Measurements from ENCODE around the gene PSRC1.

The PSRC1 gene

GRCh38 chr1:109252893-109253802 lies 29.8 kb downstream of the PSRC1 start:
- no peak for TF ChIP-seq CTCF (conservative IDR thresholded peaks at IDR 0.05; ENCODE audit: low read depth)
- ChIA-PET CTCF (interaction anchor here (0.9 kb wide), 1 partner anchor 8 kb away, joined by 5 read pairs; no protein-coding TSS in a partner anchor), POLR2A (ENCODE audit: low non-redundant PET) (no interaction called here)
- peak overlapping the region; percentile 64 for H3K27ac ChIP-seq
- no peak for DNase-seq (ENCODE audit: low spot score)

GRCh38 chr1:109252167-109252892 lies 30.6 kb downstream of the PSRC1 start:
- DNase-seq (ENCODE audit: low spot score) = no peak
- POLR2A ChIA-PET (ENCODE audit: low non-redundant PET) = no interaction called here
- CTCF ChIA-PET = interaction anchor here (0.7 kb wide), 1 partner anchor 153 kb away, joined by 3 read pairs; no protein-coding TSS in a partner anchor
- no peak for TF ChIP-seq CTCF (conservative IDR thresholded peaks at IDR 0.05; ENCODE audit: low read depth)
- 0 out of 2 replicates have a peak overlapping the region, but pooled peaks have one; percentile 64 for H3K27ac ChIP-seq

DNA sequence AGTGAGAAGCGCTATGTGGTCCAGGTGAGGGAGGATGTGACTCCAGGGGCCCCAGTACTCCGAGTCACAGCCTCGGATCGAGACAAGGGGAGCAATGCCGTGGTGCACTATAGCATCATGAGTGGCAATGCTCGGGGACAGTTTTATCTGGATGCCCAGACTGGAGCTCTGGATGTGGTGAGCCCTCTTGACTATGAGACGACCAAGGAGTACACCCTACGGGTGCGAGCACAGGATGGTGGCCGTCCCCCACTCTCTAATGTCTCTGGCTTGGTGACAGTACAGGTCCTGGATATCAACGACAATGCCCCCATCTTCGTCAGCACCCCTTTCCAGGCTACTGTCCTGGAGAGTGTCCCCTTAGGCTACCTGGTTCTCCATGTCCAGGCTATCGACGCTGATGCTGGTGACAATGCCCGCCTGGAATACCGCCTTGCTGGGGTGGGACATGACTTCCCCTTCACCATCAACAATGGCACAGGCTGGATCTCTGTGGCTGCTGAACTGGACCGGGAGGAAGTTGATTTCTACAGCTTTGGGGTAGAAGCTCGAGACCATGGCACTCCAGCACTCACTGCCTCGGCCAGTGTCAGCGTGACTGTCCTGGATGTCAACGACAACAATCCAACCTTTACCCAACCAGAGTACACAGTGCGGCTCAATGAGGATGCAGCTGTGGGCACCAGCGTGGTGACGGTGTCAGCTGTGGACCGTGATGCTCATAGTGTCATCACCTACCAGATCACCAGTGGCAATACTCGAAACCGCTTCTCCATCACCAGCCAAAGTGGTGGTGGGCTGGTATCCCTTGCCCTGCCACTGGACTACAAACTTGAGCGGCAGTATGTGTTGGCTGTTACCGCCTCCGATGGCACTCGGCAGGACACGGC lies 31.4 kb downstream of the PSRC1 start:
- DNase-seq (ENCODE audit: low spot score) = no peak
- H3K27ac ChIP-seq = no peak overlapping the region
- POLR2A ChIA-PET (ENCODE audit: low non-redundant PET) = no interaction called here
- CTCF ChIA-PET = interaction anchor here (0.6 to 0.9 kb wide), 3 partner anchors 148 to 154 kb away, joined by 3 read pairs; no protein-coding TSS in a partner anchor
- TF ChIP-seq CTCF (conservative IDR thresholded peaks at IDR 0.05; ENCODE audit: low read depth) = no peak

- no peak for TF ChIP-seq CTCF (conservative IDR thresholded peaks at IDR 0.05; ENCODE audit: low read depth)
- ChIA-PET CTCF (interaction anchor here (0.6 to 0.9 kb wide), 2 partner anchors 149 to 151 kb away, joined by 3 read pairs; no protein-coding TSS in a partner anchor), POLR2A (ENCODE audit: low non-redundant PET) (interaction anchor here (0.6 to 1.5 kb wide), 3 partner anchors 10 to 40 kb away, joined by 3 to 5 read pairs (median 3); no protein-coding TSS in a partner anchor)
- no peak for DNase-seq (ENCODE audit: low spot score)
- H3K27ac ChIP-seq = peak overlapping the region; percentile 61; the same call in 1 of the 2 replicates
These were observed 32.3 kb downstream of the PSRC1 start for GRCh38 chr1:109250454-109251276.

- POLR2A ChIA-PET (ENCODE audit: low non-redundant PET) = interaction anchor here (0.6 to 1.5 kb wide), 3 partner anchors 9 to 40 kb away, joined by 3 to 5 read pairs (median 3); no protein-coding TSS in a partner anchor
- H3K27ac ChIP-seq = peak overlapping the region; percentile 61
- DNase-seq (ENCODE audit: low spot score) = no peak
- CTCF ChIA-PET = interaction anchor here (0.8 kb wide), 1 partner anchor 14 kb away, joined by 3 read pairs; no protein-coding TSS in a partner anchor
- TF ChIP-seq CTCF (conservative IDR thresholded peaks at IDR 0.05; ENCODE audit: low read depth) = no peak
These were observed 33.1 kb downstream of the PSRC1 start for GRCh38 chr1:109249654-109250401.

Data from RWPE1 (cell line).